ENCODE results near the gene C19orf47.

C19orf47 gene

GRCh38 chr19:40332669-40333068 lies 15.5 kb downstream of the C19orf47 start:
- no peak for ATAC-seq
- TF ChIP-seq PATZ1 (CRISPR knock-in tag; IDR thresholded peaks at IDR 0.05; ENCODE audit: borderline replicate concordance) (no peak), ZNF70 (CRISPR knock-in tag; IDR thresholded peaks at IDR 0.05) (no peak), TSHZ2 (CRISPR knock-in tag; IDR thresholded peaks at IDR 0.05) (no peak), CSDC2 (CRISPR knock-in tag; IDR thresholded peaks at IDR 0.05) (no peak), BACH2 (CRISPR knock-in tag; IDR thresholded peaks at IDR 0.05; ENCODE audit: borderline replicate concordance) (no peak), ZFP3 (CRISPR knock-in tag; IDR thresholded peaks at IDR 0.05) (no peak), GLIS3 (CRISPR knock-in tag; IDR thresholded peaks at IDR 0.05) (no peak)

DNA sequence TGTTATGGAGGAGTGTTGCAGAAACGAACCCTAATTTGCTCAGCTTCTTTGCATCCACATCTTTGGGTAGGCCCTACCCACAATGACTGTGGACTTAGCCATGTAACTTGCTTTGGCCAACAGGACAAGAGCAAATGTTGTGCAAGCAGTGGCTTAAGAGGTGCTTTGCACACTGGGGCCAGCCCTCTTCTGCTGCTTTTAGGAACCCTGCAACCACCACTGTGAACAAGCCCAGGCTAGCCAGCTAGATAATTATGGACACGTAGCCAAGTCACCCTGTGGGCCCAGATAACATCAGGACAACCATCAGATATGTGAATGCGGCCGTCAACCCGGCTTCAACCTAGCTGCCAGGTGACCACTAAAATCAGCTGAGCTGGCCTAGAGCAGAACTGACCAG lies 17.1 kb downstream of the C19orf47 start:
- TF ChIP-seq POU6F1 (CRISPR knock-in tag; IDR thresholded peaks at IDR 0.05; ENCODE audit: borderline replicate concordance, low read depth) (no peak), ISL1 (CRISPR knock-in tag; IDR thresholded peaks at IDR 0.05) (no peak), GLIS3 (CRISPR knock-in tag; IDR thresholded peaks at IDR 0.05) (no peak), OSR1 (CRISPR knock-in tag; IDR thresholded peaks at IDR 0.05) (no peak), PATZ1 (CRISPR knock-in tag; IDR thresholded peaks at IDR 0.05; ENCODE audit: borderline replicate concordance) (no peak)
- TF ChIP-seq, protein P1, sequence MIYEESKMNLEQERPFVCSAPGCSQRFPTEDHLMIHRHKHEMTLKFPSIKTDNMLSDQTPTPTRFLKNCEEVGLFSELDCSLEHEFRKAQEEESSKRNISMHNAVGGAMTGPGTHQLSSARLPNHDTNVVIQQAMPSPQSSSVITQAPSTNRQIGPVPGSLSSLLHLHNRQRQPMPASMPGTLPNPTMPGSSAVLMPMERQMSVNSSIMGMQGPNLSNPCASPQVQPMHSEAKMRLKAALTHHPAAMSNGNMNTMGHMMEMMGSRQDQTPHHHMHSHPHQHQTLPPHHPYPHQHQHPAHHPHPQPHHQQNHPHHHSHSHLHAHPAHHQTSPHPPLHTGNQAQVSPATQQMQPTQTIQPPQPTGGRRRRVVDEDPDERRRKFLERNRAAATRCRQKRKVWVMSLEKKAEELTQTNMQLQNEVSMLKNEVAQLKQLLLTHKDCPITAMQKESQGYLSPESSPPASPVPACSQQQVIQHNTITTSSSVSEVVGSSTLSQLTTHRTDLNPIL (CRISPR knock-in tag; IDR thresholded peaks at IDR 0.05; ENCODE audit: low read depth) = no peak
- ATAC-seq = no peak

DNA sequence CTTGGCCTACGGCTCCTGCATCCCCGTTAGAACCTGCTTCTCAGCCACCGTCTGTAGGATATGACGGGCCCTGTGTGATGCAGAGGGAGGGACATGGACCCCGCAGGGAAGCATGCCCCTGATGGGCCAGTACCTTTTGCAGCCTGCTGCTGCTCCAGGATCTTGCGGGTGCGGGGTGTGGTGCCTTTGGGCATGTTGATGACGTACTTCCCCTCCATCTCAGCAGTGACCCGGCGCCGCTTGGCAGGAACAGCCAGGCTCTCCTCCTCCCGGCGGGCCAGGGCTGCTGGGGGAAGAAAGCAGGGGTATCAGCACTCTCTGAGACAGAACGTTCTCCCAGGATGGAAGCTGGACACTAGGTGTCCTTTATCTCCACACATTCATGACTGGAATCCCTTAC lies 22.0 kb downstream of the C19orf47 start:
- TF ChIP-seq, protein P2, sequence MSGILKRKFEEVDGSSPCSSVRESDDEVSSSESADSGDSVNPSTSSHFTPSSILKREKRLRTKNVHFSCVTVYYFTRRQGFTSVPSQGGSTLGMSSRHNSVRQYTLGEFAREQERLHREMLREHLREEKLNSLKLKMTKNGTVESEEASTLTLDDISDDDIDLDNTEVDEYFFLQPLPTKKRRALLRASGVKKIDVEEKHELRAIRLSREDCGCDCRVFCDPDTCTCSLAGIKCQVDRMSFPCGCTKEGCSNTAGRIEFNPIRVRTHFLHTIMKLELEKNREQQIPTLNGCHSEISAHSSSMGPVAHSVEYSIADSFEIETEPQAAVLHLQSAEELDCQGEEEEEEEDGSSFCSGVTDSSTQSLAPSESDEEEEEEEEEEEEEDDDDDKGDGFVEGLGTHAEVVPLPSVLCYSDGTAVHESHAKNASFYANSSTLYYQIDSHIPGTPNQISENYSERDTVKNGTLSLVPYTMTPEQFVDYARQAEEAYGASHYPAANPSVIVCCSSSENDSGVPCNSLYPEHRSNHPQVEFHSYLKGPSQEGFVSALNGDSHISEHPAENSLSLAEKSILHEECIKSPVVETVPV (CRISPR knock-in tag; IDR thresholded peaks at IDR 0.05) = no peak
- TF ChIP-seq ZNF565 (CRISPR knock-in tag; conservative IDR thresholded peaks at IDR 0.05; ENCODE audit: low read depth) = no peak
- ATAC-seq = no peak

- ATAC-seq = no peak
- TF ChIP-seq ZFP3 (CRISPR knock-in tag; IDR thresholded peaks at IDR 0.05) (no peak), CSDC2 (CRISPR knock-in tag; IDR thresholded peaks at IDR 0.05) (no peak), TSHZ2 (CRISPR knock-in tag; IDR thresholded peaks at IDR 0.05) (no peak), PATZ1 (CRISPR knock-in tag; IDR thresholded peaks at IDR 0.05; ENCODE audit: borderline replicate concordance) (no peak), RARB (CRISPR knock-in tag; IDR thresholded peaks at IDR 0.05) (no peak)
- TF ChIP-seq, protein P1 (CRISPR knock-in tag; IDR thresholded peaks at IDR 0.05; ENCODE audit: low read depth) = no peak
Measured at GRCh38 chr19:40323705-40324104, 24.5 kb downstream of the C19orf47 start.
